DND-41 (cell line): ENCODE data around the gene CADM2.

Experiments used
- ATAC-seq: fragments of 200-7000 bp; cut with Tn5 transposase; 3 replicates; pipeline ENCODE4 v1.9.1; 2021; ENCODE audit warnings: low read depth; ENCODE audit not compliant: insufficient read depth
- DNase-seq: peaks from one replicate; pipeline ENCODE4 v3.0.0-alpha.2; 2020
- H2AFZ ChIP-seq: 2 replicates; pipeline ENCODE4 v1.6.0; 2012; ENCODE audit warnings: low read depth, low read length
- H3K27ac ChIP-seq: 2 replicates; pipeline ENCODE4 v1.5.1; 2012; ENCODE audit warnings: low read length, inconsistent platforms
- H3K27me3 ChIP-seq: fragments of 200-600 bp; sonication (generic); 2 replicates; pipeline ENCODE4 v1.6.0; 2012; ENCODE audit warnings: low read length, mild to moderate bottlenecking, inconsistent platforms; ENCODE audit not compliant: insufficient read depth, poor library complexity
- H3K36me3 ChIP-seq: 2 replicates; pipeline ENCODE4 v1.5.1; 2012; ENCODE audit warnings: low read length, inconsistent platforms; ENCODE audit not compliant: insufficient read depth
- H3K4me1 ChIP-seq: 2 replicates; pipeline ENCODE4 v1.5.1; 2012; ENCODE audit warnings: mild to moderate bottlenecking, low read length; ENCODE audit not compliant: insufficient read depth
- H3K4me2 ChIP-seq: 2 replicates; pipeline ENCODE4 v1.6.0; 2012; ENCODE audit warnings: mild to moderate bottlenecking, moderate library complexity, low read length, inconsistent platforms; ENCODE audit not compliant: insufficient read depth
- H3K4me3 ChIP-seq, 2 experiments: fragments of 200-600 bp in 1 of 2; shearing (Covaris generic) in 1 of 2; 2 replicates each; pipeline ENCODE4 v1.5.1; 2012 to 2016; ENCODE audit warnings: inconsistent platforms in 2 of 2, low read length in 2 of 2, mild to moderate bottlenecking in 2 of 2, low read depth in 1 of 2, moderate library complexity in 1 of 2
- H3K79me2 ChIP-seq: 2 replicates; pipeline ENCODE4 v1.6.0; 2012; ENCODE audit warnings: low read length, inconsistent platforms; ENCODE audit not compliant: insufficient read depth
- H3K9ac ChIP-seq: 2 replicates; pipeline ENCODE4 v1.6.0; 2012; ENCODE audit warnings: low read depth, mild to moderate bottlenecking, inconsistent platforms, low read length, moderate library complexity
- H3K9me3 ChIP-seq: 2 replicates; pipeline ENCODE4 v1.5.1; 2012; ENCODE audit warnings: low read length, moderate library complexity, mild to moderate bottlenecking, inconsistent platforms; ENCODE audit not compliant: insufficient read depth, severe bottlenecking
- H4K20me1 ChIP-seq: 2 replicates; pipeline ENCODE4 v1.6.0; 2012; ENCODE audit warnings: low read length; ENCODE audit not compliant: insufficient read depth
- EZH2 ChIP-seq: IDR thresholded peaks from 3 replicates; pipeline ENCODE4 v1.6.1; 2012; ENCODE audit warnings: borderline replicate concordance, low read depth, mild to moderate bottlenecking, moderate library complexity, low read length, inconsistent platforms; ENCODE audit not compliant: severe bottlenecking
- TF ChIP-seq, protein P1 (sequence below): IDR thresholded peaks from 2 replicates; pipeline ENCODE4 v1.5.1; 2012; ENCODE audit warnings: borderline replicate concordance, low read length, moderate library complexity, mild to moderate bottlenecking; ENCODE audit not compliant: poor library complexity, severe bottlenecking; ENCODE audit errors: extremely low read depth

Gene CADM2

DNA sequence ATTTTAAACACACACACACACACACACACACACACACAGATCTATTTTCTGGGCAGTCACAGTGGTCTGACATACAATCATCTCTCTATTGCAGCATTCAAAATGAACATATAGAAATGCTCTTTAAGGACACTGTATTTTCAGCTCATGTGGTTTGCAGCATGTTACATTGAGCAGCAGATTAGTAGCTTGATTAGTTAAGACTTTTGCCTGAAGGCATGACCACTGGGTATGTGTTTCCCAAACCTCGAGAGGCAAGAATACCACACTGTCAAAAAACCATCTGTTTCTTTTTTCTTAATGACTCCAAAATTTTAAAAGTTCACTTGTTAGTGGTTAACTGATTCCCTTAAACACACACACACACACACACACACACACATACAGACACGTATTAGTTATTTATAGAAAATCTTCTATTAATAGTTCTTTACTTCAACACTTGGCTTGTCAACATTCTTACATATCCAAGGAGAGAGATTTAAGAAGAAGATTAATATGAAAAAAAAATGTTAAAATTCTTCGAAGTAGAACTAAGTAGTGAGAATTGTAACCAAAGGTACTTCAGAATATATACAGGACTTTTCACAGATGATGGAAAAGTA, 518.2 kb downstream of the CADM2 start:
- no peak for ATAC-seq
- H3K9me3 ChIP-seq, result no peaks in the 10 kb centered on the region

DNA sequence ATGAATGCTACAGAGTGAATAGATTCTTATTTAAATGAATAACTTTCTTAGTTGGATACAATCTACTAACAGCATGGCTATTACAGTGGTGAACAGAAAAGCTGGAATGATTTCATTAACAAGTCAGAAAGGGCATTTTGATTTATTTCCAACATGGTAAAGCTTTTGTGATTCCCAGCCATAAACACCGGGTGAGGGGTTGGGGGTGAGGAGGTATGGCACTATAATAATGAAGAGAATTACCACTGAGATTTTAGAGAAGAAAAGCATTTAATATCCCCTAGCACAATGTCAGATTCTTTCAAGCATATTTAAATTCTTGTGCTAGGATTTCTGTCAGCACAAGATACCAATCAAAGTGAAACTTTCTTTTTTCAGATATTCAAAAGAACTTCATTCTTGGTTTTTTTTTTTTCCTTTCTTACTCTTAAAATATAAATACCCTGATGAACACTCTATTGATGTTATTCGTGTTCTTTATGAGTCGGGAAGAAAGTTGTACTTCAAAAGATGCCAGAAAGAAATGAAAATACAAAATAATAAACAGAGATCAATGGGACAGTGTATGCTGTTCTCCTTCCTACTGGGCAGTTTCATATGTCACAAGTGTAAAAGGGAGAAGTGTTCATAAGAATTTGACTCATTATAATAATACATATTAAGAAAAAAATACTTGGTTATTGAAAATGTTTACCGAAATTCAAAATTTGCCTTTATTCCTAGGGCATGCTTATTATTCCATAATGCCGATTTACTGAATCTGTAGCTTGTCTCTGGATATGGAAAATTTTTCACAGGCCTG, 522.8 kb downstream of the CADM2 start:
- Histone ChIP-seq H4K20me1 (no peaks in the 10 kb centered on the region), H3K4me3 (no peak overlapping the region), H3K4me2 (no peak overlapping the region), H3K4me1 (no peaks in the 10 kb centered on the region), H3K27me3 (no peaks in the 10 kb centered on the region), H3K9me3 (no peaks in the 10 kb centered on the region), H3K36me3 (no peaks in the 10 kb centered on the region), H3K27ac (no peak overlapping the region), H3K9ac (no peak overlapping the region), H3K79me2 (no peaks in the 10 kb centered on the region), H2AFZ (no peak overlapping the region)
- DNase-seq (no peak), ATAC-seq (no peak)
- TF ChIP-seq EZH2, result no peak
- TF ChIP-seq, protein P1, sequence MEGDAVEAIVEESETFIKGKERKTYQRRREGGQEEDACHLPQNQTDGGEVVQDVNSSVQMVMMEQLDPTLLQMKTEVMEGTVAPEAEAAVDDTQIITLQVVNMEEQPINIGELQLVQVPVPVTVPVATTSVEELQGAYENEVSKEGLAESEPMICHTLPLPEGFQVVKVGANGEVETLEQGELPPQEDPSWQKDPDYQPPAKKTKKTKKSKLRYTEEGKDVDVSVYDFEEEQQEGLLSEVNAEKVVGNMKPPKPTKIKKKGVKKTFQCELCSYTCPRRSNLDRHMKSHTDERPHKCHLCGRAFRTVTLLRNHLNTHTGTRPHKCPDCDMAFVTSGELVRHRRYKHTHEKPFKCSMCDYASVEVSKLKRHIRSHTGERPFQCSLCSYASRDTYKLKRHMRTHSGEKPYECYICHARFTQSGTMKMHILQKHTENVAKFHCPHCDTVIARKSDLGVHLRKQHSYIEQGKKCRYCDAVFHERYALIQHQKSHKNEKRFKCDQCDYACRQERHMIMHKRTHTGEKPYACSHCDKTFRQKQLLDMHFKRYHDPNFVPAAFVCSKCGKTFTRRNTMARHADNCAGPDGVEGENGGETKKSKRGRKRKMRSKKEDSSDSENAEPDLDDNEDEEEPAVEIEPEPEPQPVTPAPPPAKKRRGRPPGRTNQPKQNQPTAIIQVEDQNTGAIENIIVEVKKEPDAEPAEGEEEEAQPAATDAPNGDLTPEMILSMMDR, result no peak

More for the DNA sequence above, 518.2 kb downstream of the CADM2 start:
- H4K20me1 ChIP-seq, result no peaks in the 10 kb centered on the region
- H3K27me3 ChIP-seq, result no peaks in the 10 kb centered on the region
- TF ChIP-seq, protein P1, result no peak
- TF ChIP-seq EZH2, result no peak
- H2AFZ ChIP-seq, result no peak overlapping the region
- no peak overlapping the region for H3K4me2 ChIP-seq
- no peak overlapping the region for H3K27ac ChIP-seq
- H3K79me2 ChIP-seq, result no peaks in the 10 kb centered on the region
- no peak overlapping the region for H3K4me3 ChIP-seq
- no peak overlapping the region for H3K9ac ChIP-seq
- H3K4me1 ChIP-seq, result no peaks in the 10 kb centered on the region
- no peaks in the 10 kb centered on the region for H3K36me3 ChIP-seq
- DNase-seq, result no peak

DNA sequence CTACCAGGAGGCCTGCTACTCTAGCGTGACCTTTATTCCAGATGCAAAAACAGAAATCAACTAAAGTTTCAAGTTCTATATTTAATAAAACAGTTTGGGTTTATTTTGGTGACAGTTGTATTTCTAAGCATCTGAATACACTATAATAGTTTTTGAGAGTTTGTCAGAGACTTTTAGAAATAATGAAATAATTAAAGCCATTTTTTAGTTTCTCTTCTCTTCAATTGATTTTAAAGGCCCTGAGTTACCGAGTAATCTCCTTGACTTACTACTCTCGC, 523.4 kb downstream of the CADM2 start:
- no peak for TF ChIP-seq EZH2
- TF ChIP-seq, protein P1, result no peak
- Histone ChIP-seq H3K9ac (no peak overlapping the region), H3K4me2 (no peak overlapping the region), H4K20me1 (no peaks in the 10 kb centered on the region), H3K36me3 (no peaks in the 10 kb centered on the region), H3K79me2 (no peaks in the 10 kb centered on the region), H3K4me3 (no peak overlapping the region), H3K4me1 (no peaks in the 10 kb centered on the region), H3K27ac (no peak overlapping the region), H2AFZ (no peak overlapping the region), H3K9me3 (no peaks in the 10 kb centered on the region), H3K27me3 (no peaks in the 10 kb centered on the region)
- ATAC-seq (no peak), DNase-seq (no peak)
